SHP77 treated with DMSO at 0.1 percent for 48 hours (cell line): ENCODE data around the gene ARL15.

Source experiments
- DNase-seq: peaks from one replicate; lab custom pipeline; 2025; lab: John Stamatoyannopoulos, UW

The ARL15 gene

DNA sequence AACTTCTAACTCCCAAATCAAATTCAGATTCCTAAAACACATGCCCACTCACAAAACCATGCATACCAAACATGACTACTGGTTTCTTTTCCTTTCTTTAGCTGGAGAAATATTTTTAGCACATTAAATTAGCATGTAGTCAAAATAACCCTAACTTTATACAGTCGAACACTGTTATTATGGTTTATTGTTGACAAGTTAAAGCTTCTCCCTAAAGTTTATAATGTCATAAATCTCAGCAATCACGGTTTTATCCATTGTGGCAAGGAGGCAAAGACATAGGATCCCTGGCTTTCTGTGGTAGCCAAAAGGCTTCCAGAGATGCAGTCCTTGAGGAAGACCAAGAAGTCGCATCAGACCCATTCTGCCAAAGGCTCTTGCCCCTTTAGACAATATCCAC, 27.5 kb downstream of the ARL15 start:
- DNase-seq = no peak

DNA sequence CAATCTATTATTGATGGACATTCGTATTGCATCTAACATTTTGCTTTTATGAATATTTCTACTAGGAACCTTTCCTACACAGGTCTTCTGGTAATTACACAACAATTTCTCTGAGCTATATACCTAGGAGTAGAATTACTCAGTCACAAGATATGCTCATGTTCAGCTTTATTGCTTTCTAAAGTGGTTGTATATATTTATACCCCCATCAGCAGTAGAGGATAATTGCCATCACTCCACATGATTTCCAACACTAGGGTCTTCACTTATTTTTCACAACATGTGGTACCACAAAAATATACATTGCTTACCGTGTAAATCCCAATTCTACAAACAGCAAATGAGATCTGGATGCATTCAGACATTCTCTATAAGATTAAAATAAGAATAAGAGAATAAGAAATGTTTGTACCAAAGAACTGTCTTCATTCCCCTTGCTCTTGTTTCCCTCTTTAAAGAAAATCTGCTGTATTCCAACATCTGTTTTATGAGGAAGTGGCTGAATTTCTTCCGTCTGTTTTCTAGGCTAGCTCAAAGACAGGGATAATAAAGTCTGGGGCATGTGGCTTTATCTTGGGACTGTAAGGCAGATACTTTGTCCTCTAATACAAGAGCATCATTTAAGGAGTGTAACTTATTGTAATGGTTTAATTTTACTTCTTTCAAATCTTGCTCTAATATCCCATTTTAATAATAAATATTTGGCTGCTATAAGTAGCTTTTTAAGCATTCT, 28.2 kb downstream of the ARL15 start:
- no peak for DNase-seq

DNA sequence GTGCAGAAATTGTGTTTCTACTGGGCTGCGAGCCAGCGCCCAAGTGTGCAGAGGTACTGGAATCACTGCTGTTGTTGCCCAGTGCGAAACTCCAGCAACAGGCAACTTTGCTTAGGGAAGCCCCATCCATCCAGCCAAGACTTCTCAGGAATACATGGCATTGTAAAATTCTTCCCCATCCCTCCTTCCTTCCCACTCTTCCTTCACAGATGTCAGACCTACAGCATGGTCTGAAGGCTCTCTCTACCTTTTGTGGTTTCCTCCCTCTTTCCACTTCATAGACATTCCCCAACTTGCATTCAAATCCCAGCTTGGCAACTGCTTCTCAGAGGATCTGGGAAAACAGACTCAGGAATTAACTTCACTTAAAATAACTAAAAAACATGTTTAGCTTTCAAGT, 30.4 kb downstream of the ARL15 start:
- no peak for DNase-seq

DNA sequence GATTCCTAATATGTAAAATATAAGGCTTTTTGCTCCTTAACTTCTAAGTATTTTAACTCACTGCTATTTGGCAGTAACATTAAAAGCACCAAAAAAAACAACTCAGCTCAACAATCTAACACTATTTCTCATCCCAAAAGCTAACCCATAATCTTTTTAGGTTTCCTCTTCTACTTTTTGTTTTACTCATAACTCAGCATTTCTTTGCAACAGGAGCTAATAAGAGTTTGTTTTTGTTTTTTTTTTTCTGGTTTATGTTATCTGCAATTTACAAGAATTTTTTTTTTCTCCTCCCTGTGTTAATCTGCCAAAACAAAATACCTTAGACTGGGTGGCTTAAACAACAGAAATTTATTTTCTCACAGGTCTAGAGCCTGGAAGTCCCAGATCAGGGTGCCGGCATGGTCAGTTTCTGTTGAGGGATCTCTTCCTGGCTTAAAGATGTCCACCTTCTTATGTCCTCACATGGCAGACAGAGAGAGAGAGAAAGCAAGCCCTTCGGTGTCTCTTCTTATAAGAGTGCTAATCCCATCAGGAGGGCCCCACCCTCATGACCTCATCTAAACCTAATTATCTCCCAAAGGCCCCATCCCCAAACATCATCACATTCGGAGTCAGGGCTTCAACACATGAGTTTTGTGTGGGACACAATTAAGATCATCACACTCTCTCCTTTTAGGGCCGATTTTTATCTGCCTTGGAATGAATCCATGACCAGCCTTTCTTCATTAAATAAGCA, 31.2 kb downstream of the ARL15 start:
- no peak for DNase-seq

DNA sequence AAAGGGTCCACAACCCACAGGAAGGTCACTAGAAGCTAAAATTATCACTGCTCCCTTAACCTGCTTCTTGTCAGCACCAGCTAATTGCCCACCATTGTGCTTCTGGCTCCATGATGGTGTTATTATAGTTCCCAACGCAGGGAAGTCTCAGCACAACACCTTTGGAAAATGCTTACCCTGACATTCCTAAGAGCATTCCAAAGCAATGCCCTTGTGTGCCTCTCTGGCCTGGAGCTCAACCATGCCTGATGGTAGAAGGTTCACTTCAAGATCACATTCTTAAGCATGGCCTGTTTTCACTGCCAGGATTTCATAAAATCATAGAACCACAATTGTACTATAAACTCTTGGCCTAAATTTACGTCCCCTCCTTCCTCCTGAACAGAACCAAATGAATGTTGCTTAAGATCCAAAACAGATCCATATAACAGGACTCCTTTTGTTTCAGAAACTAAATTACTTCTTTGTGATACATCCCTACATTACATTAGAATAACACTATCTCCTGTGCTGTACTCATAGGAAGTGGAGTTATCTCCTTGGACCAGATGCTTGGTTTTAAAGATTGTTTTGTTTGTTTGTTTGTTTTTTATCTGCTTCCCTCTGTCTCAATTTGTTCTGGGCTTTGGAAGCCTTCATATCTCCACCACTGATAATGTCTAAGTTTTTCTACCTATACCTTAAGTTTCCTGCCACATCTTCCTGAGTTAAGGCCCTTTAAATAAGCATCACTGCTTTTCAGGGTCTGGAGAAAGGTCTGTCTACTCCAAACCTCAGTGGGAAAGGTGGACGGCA, 32.1 kb downstream of the ARL15 start:
- no peak for DNase-seq

DNA sequence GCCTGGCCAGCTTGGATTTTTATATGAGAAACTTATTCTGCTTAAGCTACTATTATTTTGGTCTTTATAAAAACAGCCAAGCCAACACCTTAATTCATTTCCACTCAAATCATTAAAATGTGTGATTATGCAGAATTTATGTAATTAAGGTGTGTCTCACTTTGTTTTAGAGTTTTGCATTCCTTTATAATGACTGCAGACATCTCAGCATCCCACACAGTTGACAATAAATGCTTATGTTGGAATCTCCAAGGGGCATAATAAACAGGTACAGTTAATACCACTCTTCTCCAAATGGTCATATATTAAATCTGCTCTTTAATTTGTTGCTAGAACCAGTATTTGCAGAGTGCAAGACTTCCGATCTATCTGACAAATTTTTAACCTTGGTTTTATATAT, 34.3 kb downstream of the ARL15 start:
- no peak for DNase-seq

DNA sequence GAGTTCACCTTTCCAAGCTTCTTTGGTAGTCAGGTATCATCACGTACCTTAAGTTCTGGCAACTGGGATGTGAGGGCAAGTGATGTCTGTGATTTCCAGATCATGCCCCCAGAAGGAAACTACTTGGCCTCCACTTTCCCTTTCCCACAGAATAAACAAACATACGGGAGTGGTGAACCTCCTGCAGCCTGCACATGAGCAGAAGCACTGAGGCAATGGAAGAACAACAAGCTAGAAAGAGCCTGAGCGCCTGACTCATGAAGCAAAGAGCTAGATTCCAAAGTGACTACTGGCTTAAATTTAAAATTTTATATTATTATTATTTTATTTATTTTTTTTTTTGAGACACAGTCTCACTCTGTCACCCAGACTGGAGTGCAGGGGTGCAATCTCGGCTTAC, 35.0 kb downstream of the ARL15 start:
- no peak for DNase-seq

DNA sequence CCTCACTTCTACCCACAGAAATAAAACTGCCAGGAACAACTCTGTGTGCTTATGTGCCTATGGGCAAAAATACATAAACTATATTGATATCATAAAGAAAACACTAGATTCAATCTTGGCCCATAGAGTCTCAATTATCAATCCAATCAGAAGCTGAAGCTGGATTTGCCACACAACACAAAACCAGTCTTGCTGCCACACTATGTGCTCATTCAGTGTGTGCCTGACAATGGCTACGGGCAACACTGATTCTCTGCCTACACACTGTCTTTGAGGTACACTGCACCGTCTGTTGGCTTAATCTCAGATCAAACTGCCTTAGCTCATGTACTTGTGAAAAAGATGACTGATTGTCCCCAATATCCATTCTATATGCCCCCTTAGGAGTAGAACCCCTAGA, 35.4 kb downstream of the ARL15 start:
- DNase-seq = no peak

DNA sequence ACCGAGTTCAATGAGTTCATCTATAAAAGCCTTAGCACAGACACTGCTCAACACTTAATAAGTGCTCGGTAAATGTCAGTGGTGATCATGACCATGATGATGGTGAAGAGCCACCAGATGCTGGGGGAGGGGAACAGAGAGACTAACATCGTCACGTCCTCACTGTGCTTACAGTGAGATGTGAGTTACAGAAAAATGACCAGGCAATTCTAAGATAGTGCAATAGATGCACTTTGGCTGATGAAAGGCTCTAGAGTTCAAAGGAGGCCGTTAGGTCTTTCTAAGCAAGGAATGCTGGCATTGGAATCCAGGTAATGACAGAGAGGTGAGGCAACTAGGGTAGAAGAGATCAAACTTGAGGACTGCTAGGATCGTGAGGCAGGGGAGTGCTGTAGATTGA, 36.7 kb downstream of the ARL15 start:
- DNase-seq = no peak

DNA sequence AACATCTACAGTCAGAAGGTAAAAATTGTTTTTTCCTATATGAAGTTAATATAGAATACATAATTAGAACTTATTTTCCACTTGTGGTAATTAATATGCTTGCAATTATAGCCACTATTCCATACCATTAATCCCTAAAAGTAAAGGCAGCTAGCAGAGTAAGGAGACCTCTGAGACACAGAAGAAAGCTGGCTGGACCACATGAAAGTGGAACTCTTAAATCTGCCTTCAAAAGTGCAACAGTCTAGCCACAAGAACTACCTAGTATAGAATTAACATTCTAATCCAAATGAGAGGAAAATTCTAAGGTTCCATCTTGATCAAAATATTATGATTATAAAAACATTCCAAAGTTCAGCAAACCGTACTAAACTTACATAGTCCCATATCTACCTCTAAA, 37.6 kb downstream of the ARL15 start:
- DNase-seq = no peak

DNA sequence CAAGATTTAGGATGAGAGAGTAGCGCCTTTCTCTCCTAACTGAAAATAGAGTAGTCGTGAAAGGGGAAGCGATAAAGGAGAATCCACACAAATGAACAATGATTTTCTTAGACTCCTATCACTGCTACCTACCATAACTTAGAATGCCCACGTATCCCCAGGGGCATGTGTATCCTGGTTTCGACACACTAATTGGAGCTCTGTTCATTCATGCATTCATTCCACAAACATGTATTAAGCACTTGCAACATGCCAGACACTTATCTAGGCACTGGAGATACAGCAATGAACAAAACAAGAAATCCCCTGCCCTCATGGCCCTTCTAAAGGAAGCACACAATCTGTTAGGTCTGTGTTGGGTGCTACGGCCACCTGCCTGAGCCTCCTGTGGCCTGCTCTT, 40.0 kb downstream of the ARL15 start:
- DNase-seq = no peak

DNA sequence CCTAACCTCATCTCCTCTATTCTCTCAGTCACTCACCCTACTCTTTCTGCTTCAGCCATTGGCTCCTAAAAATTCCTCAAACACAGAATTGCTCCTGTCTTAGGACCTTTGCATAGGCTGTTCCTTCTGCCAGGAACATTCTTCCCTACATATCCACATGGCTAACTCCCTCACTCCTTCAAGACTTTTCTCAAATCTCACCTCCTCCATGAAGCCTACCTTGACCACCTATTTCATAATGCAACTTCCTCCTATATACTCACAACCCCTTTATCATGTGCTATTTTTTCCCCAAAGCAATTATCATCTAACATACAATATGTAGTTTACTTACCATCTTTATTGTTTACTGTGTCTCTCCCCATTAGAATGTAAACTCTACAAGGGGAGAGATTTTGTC, 45.8 kb downstream of the ARL15 start:
- no peak for DNase-seq

DNA sequence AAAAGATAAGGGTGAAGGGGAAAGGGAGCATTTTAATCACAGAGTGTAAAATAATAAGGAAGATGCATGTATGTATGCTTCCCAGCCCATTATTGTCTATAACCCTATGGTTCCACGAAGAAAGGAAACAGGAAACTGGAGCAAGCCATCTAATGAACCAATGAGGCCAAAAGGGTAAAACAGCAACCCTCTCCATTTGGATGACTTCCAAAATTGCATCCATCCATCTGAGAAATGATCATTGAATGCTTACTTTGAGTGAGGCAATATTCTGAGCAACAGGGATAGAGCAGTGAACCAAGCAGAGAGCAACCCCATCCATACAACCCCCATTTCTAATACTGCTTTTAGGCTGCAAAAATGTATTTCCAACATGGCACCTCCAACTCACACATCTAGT, 46.9 kb downstream of the ARL15 start:
- no peak for DNase-seq

DNA sequence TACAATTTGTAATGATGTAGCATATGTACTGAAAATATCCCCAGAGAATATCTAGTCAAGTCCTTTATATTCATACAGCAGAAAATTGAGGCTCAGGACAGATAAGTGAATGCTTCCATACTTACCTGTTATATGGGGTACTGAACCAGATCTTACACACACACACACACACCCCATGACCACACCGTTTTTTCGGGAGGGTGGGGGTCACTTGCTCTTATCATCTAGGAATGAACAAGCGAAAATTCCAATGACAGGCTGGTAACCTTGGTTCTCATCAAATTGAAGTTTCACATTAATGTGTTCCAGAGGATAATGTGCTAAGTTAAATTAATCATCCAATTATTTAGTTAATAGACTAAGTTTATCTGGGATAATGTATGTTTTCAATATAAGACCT, 48.8 kb downstream of the ARL15 start:
- no peak for DNase-seq

DNA sequence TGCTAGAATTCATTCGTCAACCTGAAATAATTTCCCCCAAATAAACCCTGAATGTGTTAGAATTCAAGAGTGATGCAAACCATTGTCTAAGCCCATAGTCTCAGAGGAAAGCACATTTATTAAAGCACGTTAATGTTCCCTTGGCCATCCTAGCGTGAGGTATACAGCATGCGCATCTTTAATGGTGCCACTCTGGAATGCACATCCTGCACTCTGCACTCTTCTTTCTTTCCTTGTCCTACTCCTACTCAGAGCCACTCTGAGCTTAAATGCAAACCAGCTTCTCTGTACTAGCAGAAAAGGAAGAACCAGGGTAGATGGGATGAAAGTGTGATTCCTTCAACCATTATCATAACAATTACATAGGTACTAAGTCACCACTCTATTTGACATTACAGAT, 50.4 kb downstream of the ARL15 start:
- no peak for DNase-seq

DNA sequence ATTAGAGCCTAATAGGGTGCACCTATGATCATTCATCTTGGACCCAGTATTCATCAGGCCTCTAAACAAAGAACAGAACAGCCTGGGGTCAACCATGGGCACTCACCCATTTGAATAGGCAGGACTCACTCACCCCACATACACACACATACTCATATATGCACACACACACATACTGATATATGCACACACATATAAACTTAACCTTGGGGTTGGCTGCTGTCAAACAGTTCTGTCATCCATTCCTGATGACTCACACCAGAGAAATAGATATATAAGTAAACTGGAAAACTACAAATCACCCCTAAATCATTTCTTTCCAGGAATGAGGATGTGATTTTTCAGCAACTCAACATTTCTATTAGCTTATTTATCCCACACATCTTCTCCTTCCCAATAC, 51.3 kb downstream of the ARL15 start:
- DNase-seq = no peak

DNA sequence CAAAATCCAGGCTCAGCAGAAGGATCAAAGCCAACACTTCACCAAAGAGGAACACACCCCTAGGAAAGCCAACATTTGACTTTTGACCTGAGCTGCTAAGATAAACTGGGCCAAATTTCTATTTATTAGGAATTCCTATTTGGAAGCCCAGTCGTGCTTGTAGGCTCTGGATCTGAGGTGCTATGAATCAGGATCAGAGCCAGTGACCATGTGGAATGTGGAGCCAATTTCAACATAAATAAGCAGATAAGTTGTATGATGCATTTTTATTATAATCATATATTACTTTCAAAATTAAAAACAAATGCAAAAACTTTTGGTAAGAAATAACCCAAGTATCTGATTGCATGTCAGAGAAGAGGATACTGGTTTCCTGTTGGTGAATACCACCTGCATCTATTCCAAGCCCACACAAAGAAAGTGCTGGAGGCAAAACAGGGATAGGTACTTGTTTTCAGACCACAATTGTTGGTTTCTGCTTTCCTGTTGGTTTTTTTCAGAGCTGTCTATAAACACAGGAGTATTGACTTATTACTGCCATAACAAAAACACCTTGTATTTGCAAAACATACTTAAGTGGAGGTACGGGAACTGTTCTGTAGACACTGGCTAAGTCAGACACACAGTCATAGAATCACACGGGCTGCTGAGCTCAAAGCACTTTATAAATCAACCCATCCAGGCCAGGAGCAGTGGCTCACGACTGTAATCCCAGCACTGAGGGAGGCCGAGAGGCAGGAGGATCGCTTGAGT, 52.8 kb downstream of the ARL15 start:
- no peak for DNase-seq

DNA sequence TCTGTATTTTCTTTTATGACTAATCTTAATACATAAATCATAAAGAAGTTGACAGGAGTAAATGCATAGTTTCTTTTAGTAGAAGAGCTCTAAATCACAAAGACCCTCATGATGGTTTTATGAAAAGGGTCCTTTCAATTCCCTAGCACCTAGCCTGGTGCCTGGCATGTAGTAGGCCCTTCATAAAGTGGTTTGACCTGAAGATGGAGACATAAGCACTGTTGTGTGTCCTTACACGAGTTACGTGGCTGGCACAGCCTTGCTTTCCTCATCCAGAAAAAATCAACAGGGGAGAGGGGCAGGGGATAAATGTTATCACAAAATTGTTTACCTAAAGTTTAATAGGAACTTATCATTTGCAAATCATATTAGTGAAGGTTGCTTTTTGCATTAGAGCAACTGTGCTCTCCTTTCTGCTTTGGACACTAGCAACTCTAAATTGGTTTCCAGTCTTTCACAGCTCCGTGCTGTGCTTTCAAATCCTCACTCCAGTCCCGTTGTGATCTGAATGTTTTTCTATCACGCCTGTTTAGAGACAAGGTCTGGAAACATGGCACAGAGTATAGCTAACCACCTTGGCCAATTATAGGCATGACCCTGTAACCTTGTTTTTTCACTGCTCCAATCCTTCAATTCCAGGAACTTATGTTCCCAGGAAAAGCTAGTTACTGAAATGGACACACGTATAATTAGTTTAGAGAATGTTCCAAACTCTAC, 55.7 kb downstream of the ARL15 start:
- no peak for DNase-seq

DNA sequence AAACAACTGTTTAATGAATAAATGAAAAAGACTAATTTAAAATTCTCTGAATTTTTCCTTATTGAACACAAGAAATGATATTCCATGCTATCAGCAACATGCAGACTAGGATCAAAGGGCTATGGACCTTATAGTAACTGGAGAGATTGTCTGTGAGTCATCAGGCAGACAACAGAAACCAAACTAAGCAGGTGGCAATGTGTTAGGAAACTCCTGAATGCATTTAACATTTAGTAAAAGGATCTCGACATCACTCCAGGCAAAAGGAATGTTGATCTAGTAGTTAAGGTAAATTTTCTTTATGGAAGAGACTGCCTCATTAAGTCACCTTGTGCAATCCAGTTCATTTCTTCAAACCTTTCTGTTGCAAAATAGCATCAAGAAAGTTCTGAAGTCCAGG, 58.4 kb downstream of the ARL15 start:
- no peak for DNase-seq

DNA sequence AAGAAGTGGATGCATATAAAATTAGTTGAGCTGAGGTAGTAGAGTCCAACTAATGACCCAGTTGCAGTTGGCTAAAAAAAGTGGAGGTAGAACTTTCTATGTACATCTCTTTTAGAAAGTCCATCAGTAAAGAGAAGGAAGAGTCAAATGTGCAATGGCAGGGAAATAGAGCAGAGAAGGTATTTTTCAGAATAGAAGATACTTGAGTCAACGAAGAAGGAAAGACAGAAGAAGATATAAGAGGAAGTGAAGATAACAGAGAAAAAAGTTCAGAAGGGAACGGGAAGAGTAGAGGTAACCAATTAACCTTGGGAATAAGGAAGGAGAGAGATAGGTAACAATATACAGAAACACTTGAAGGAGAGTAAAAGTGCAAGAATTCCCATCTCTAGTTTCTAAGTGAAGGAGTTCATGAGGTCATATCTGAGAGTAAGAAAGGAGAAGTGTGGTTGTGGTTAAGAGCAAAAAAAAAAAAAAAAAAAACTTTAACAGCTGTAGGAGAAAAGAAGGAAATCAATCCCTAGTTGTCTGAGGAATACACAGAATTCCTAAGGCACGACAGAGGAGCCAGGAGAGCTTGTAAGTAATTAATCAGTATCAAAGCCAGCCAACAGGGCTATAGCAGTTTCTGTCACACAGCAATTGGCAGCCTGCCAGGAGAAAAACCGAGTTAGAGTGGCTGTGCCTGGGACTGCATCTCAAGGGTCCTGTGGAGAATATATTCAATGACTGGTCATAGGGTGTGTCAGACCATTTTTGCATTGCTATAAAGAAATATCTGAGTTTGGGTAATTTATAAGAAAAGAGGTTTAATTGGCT, 61.0 kb downstream of the ARL15 start:
- no peak for DNase-seq

DNA sequence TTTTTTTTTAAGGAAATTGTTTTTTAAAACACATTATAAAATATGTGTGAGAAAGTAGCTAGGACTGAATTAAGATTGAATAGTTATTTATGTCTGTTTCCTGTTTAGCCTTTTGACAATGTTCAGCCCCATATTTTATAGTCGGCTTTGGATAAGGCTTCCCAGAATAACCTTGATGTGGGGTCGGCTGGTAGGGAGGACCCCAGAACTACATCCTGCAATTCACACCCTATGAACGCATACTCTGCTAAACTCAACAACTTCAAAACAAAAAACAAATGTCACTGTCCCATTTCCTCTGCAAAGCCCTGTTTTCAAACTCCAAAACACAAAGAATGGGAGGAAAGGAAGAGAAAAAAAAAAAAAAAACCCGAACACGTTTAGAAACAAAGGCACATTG, 63.1 kb downstream of the ARL15 start:
- no peak for DNase-seq
